LNCAP (cell line): ENCODE results near the gene LDLRAD2.

Experiments
- TF ChIP-seq, protein P1 (sequence below): fragments of 450-650 bp; IDR thresholded peaks from 2 replicates; pipeline ENCODE4 v1.5.1; 2017; ENCODE audit warnings: mild to moderate bottlenecking

LDLRAD2 gene

DNA sequence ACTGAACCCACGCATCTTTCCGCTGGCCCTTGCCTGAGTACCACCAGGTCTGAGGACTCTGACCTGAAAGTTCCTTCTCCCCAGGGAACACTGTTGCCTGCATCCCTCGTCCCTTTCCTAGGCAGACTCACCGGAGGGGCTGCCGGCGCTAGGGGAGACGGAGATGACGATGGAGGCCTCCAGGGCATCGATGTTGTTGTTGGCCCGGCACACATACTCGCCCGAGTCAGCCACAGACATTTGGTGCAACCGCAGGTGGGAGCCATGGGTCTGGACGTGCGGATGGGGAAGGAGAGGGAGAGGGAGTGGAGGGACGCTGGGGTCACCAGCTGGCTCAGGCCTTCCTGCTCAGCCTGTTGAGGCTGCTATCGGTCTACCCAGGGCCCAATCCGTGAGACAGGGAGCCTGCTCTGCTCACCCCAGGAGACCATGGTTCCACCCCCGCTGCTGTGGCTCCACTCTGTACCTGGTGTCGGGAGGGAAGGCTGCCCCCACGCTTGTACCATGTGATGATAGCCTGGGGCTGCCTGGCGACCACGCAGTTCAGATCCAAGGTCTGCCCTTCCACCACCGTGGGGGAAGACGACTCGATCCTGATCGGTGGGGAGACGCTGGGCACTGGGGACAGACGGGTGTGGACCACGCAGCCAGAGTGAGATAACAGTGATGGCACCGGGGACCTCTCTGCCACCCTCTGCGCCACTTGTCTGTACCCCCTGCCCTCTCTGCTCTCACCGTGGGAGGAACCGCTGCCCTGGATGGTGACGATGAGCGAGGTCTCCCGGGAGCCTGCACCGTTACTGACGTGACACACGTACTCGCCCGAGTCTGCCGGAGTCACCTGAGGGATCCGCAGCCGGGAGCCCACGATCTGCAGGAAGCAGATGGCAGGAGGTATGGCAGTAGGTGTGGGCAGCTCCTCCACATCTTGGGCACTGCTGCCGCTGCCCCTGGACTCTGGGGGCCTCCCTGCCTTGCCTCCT, 35.4 kb downstream of the LDLRAD2 start:
- TF ChIP-seq, protein P1, sequence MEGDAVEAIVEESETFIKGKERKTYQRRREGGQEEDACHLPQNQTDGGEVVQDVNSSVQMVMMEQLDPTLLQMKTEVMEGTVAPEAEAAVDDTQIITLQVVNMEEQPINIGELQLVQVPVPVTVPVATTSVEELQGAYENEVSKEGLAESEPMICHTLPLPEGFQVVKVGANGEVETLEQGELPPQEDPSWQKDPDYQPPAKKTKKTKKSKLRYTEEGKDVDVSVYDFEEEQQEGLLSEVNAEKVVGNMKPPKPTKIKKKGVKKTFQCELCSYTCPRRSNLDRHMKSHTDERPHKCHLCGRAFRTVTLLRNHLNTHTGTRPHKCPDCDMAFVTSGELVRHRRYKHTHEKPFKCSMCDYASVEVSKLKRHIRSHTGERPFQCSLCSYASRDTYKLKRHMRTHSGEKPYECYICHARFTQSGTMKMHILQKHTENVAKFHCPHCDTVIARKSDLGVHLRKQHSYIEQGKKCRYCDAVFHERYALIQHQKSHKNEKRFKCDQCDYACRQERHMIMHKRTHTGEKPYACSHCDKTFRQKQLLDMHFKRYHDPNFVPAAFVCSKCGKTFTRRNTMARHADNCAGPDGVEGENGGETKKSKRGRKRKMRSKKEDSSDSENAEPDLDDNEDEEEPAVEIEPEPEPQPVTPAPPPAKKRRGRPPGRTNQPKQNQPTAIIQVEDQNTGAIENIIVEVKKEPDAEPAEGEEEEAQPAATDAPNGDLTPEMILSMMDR = no peak

GRCh38 chr1:21848524-21849174, 36.6 kb downstream of the LDLRAD2 start:
- TF ChIP-seq, protein P1 = no peak

DNA sequence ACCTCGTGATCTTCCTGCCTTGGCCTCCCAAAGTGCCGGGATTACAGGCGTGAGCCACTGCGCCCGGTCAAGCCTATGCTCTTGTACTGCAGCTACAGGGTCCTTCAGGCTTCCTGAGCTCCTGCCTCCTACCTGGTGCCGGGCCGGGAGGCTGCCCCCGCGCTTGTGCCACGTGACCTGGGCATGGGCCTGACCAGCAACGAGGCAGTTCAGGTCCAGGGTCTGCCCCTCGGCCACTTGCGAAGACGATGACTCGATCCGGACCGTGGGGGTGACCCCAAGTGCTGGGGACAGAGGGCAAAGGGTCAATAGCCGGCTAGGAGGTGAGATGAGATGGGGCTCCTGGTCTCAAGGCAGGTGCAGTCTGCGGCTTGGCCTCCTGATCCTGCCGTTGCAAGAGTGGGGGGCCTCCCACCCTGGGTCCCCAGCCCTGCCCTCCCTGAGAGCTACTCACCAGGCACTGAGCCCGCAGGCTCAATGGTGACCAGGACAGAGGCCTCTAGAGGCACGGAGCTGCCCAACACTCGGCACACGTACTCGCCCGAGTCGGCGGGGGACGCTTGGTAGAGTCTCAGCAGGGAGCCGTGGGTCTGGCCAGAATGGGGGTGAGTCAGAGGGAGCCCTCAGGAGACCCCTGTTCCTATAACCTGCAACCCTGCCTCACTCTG, 38.0 kb downstream of the LDLRAD2 start:
- TF ChIP-seq, protein P1 = no peak

- TF ChIP-seq, protein P1 = no peak
Observed at GRCh38 chr1:21851430-21852250, 39.6 kb downstream of the LDLRAD2 start.

DNA sequence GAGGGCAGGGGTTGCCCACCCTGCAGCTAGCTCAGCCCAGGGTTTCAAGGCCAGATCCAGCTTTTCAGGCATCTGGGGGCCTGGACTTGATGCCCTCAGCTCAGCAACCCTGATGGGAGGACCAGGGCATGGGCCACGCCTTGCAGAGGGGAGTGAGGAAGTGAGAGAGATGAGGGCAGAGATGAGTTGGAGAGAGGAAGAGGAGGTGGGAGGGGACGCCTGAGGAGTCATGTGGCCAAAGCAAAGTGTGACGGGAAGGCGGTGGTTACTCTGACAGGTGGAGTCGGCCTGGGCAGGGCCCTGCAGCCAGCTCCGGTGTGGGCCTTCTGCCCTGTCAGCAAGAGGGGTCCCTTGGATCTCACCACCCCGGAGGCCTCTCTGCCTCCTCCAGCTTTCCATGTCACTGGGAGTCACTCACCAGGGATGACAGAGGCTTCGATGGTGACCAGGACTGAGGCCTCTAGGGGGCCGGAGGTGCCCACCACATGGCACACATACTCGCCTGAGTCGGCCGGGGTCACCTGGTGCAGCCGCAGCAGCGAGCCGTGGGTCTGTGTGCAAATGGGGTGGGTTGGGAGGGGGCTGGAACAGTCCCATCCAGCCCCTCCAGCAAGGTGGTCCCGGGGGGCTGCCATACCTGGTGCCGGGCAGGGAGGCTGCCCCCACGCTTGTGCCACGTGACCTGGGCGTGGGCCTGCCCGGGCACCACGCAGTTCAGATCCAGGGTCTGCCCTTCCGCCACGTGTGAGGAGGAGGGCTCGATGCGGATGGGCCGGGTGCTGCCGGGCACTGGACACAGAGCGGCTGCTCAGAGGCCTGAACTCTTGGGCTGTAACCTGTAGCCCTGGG, 40.4 kb downstream of the LDLRAD2 start:
- TF ChIP-seq, protein P1 = no peak

DNA sequence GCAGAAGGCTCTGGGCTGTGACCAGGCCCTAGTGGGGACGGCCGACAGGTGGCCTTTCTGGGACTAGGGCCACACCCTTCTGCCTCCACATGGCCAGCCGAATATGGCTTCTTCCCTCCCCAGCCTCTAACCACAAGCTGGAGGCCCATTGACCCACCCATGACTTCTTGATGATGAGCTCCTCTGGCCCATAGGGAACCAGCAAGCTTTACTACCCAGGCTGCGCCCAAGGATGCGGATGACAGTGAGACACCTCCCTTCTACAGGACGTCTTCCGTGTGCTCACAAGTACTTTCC, 41.0 kb downstream of the LDLRAD2 start:
- TF ChIP-seq, protein P1 = no peak
